HepG2 (cell line): Measurements from ENCODE around the gene TMEM129. TPM values are rescaled to one million over a fixed set of nuclear protein-coding genes. Genes with fewer than 3 reads are reported as not detected.

Experiments
- ATAC-seq: fragments of 200-7000 bp; cut with Tn5 transposase; 3 replicates; pipeline ENCODE4 v1.9.1; 2020; ENCODE audit warnings: mild to moderate bottlenecking, moderate library complexity
- BruUV-seq: library from RNA; stranded (reverse); fragments of 400-500 nt; replicated peaks from 2 replicates; lab custom pipeline; 2021; lab: Mats Ljungman, UMichigan
- CTCF ChIA-PET: fragments of 300-600 bp; formaldehyde crosslinking; extraction: SDS; loops from one replicate; lab custom pipeline; 2021; ENCODE audit warnings: low total read pairs, inconsistent platforms, low intra/inter-chr PET ratio; lab: Yijun Ruan, JAX
- POLR2A ChIA-PET: fragments of 350-600 bp; sonication (Branson Sonifier 250); formaldehyde crosslinking; loops from one replicate; lab custom pipeline; 2020; ENCODE audit warnings: antibody characterized with exemption, inconsistent platforms; lab: Yijun Ruan, JAX
- DNase-seq: peaks from one replicate; pipeline ENCODE4 v3.0.0-alpha.2; 2015; ENCODE audit warnings: low spot score
- FAIRE-seq: peaks from 3 replicates; lab custom pipeline; 2011; peaks lifted over from hg19 to GRCh38; lab: Jason Lieb, UNC
- H2AFZ ChIP-seq: one replicate; pipeline ENCODE4 v1.6.1; 2011; ENCODE audit warnings: low read length, inconsistent platforms
- H3K27ac ChIP-seq: fragments of 300-600 bp; 3 replicates; pipeline ENCODE4 v1.8.0; 2011; ENCODE audit warnings: mixed run types, mild to moderate bottlenecking, mixed read lengths, low read length, inconsistent platforms; ENCODE audit not compliant: insufficient read depth; ENCODE audit errors: extremely low read length
- H3K27me3 ChIP-seq, 2 experiments: fragments of 200-600 bp in 1 of 2; 2 replicates in 1 of 2; 3 replicates in 1 of 2; pipeline versions ENCODE4 v1.6.0 to v1.8.0; 2011; ENCODE audit warnings: low read length in 2 of 2, mild to moderate bottlenecking in 2 of 2, moderate library complexity in 2 of 2, inconsistent platforms in 1 of 2; ENCODE audit not compliant: insufficient read depth in 2 of 2, control insufficient read depth in 1 of 2
- H3K36me3 ChIP-seq, 2 experiments: fragments of 200-600 bp in 1 of 2; replicated peaks in 1 of 2; 2 replicates in 1 of 2; 3 replicates in 1 of 2; pipeline versions ENCODE4 v1.5.1 to v1.8.0; 2011; ENCODE audit warnings: low read length in 2 of 2, inconsistent platforms in 1 of 2; ENCODE audit not compliant: insufficient read depth in 2 of 2, control insufficient read depth in 1 of 2
- H3K4me1 ChIP-seq: 2 replicates; pipeline ENCODE4 v1.5.1; 2012; ENCODE audit warnings: low read length, inconsistent platforms; ENCODE audit not compliant: insufficient read depth
- H3K4me2 ChIP-seq: 2 replicates; pipeline ENCODE4 v1.6.0; 2011; ENCODE audit warnings: low read depth, low read length, inconsistent platforms
- H3K4me3 ChIP-seq, 3 experiments: fragments of 200-600 bp in 1 of 3; sonication (generic), shearing (Covaris generic) in 1 of 3; replicated peaks in 1 of 3; 2 replicates each; pipeline ENCODE4 v1.5.1; 2011 to 2016; ENCODE audit warnings: low read length in 3 of 3, inconsistent platforms in 2 of 3, low read depth in 2 of 3, mild to moderate bottlenecking in 2 of 3, control low read depth in 1 of 3, mixed read lengths in 1 of 3; ENCODE audit not compliant: insufficient read depth in 1 of 3
- H3K79me2 ChIP-seq: one replicate; pipeline ENCODE4 v1.6.1; 2011; ENCODE audit warnings: low read length, inconsistent platforms; ENCODE audit not compliant: insufficient read depth
- H3K9ac ChIP-seq: 2 replicates; pipeline ENCODE4 v1.6.0; 2011; ENCODE audit warnings: mild to moderate bottlenecking, low read depth, low read length, inconsistent platforms; ENCODE audit not compliant: insufficient read depth
- H3K9me3 ChIP-seq: 2 replicates; pipeline ENCODE4 v1.5.1; 2012; ENCODE audit warnings: mild to moderate bottlenecking, low read length
- H4K20me1 ChIP-seq: 2 replicates; pipeline ENCODE4 v1.6.0; 2011; ENCODE audit warnings: inconsistent platforms, mild to moderate bottlenecking, low read length, moderate library complexity; ENCODE audit not compliant: insufficient read depth
- AGO2 ChIP-seq: fragments of 200-400 bp; formaldehyde crosslinking; optimal IDR thresholded peaks from 2 replicates; pipeline ENCODE3; 2017; ENCODE audit warnings: mild to moderate bottlenecking, low read depth, low read length, moderate library complexity
- AHR ChIP-seq: IDR thresholded peaks from 2 replicates; pipeline ENCODE4 v1.6.1; 2018; ENCODE audit warnings: missing genetic modification reagents, missing compliant biosample characterization
- AKAP8 ChIP-seq: sonication (generic); formaldehyde crosslinking; IDR thresholded peaks from 2 replicates; pipeline ENCODE4 v1.5.1; 2020; ENCODE audit warnings: mild to moderate bottlenecking, missing genetic modification reagents
- EED ChIP-seq: sonication (generic); formaldehyde crosslinking; IDR thresholded peaks from 2 replicates; pipeline ENCODE4 v1.5.0; 2020; ENCODE audit warnings: mild to moderate bottlenecking, missing genetic modification reagents
- HHEX ChIP-seq: IDR thresholded peaks from 2 replicates; pipeline ENCODE4 v1.6.1; 2016; ENCODE audit warnings: control low read depth
- IRF9 ChIP-seq: sonication (generic); formaldehyde crosslinking; IDR thresholded peaks from 2 replicates; pipeline ENCODE4 v1.8.0; 2022; ENCODE audit warnings: missing genetic modification reagents, mild to moderate bottlenecking, borderline replicate concordance
- KLF15 ChIP-seq: sonication (generic); formaldehyde crosslinking; IDR thresholded peaks from 2 replicates; pipeline ENCODE4 v1.8.1; 2023; ENCODE audit warnings: borderline replicate concordance, mild to moderate bottlenecking, inconsistent platforms, missing genetic modification reagents, mixed read lengths
- MTERF4 ChIP-seq: sonication (generic); formaldehyde crosslinking; IDR thresholded peaks from 2 replicates; pipeline ENCODE4 v1.8.0; 2023; ENCODE audit warnings: mild to moderate bottlenecking, missing genetic modification reagents
- RBFOX2 ChIP-seq: fragments of 200-400 bp; formaldehyde crosslinking; IDR thresholded peaks from 2 replicates; pipeline ENCODE4 v1.6.1; 2017; ENCODE audit warnings: low read depth, mild to moderate bottlenecking, low read length
- SP2 ChIP-seq: sonication (generic); formaldehyde crosslinking; IDR thresholded peaks from 2 replicates; pipeline ENCODE4 v1.5.1; 2020; ENCODE audit warnings: mild to moderate bottlenecking, missing genetic modification reagents
- TGIF2 ChIP-seq: IDR thresholded peaks from 2 replicates; pipeline ENCODE4 v1.6.1; 2016; ENCODE audit warnings: control low read depth, missing compliant biosample characterization
- ZFP1 ChIP-seq: IDR thresholded peaks from 2 replicates; pipeline ENCODE4 v1.6.1; 2016
- ZNF460 ChIP-seq: sonication (generic); formaldehyde crosslinking; IDR thresholded peaks from 2 replicates; pipeline ENCODE4 v1.5.1; 2020; ENCODE audit warnings: missing genetic modification reagents, mild to moderate bottlenecking, borderline replicate concordance
- ZNF530 ChIP-seq: sonication (generic); formaldehyde crosslinking; IDR thresholded peaks from 2 replicates; pipeline ENCODE4 v1.5.0; 2020; ENCODE audit warnings: low read depth, mild to moderate bottlenecking, missing genetic modification reagents
- WGBS: methylation state at CpG from one replicate; pipeline ENCODE4 v1.1.6; 2017; ENCODE audit warnings: low lambda C conversion rate; 5-methylcytosine and 5-hydroxymethylcytosine counted together
- in situ Hi-C: cut with HindIII; loops from 2 replicates; pipeline ENCODE4 v1.10.0; 2017; ENCODE audit warnings: low pct_unique_long_range_greater_than_20kb; ENCODE audit not compliant: extremely low pct_ligation_motif_present
- intact Hi-C: fragments of 100-400 bp; cut with micrococcal nuclease; formaldehyde crosslinking; loops from one replicate; pipeline ENCODE4 v1.10.0; 2022; ENCODE audit not compliant: unreplicated experiment
- polyA plus RNA-seq, 8 experiments: library from polyadenylated mRNA; depleted of rRNA in 3 of 8; stranded (reverse) in 7 of 8; unstranded in 1 of 8; fragments of >200 nt; fragmentation: Illumina TruSeq in 4 of 8; extraction: Trizol in 4 of 8; gene quantifications; 2 replicates each; pipeline versions ENCODE4 v1.2.1 to v1.2.3, GENCODE V29; 2011 to 2016; ENCODE audit warnings: low read depth in 4 of 8, missing spikeins in 1 of 8, mixed read lengths in 1 of 8; ENCODE audit not compliant: insufficient read depth in 1 of 8
- total RNA-seq, 5 experiments: library from RNA; depleted of rRNA; stranded (reverse); fragments of >200 nt; fragmentation: Illumina TruSeq; extraction: Trizol; gene quantifications; 2 replicates each; pipeline ENCODE4 v1.2.3, GENCODE V29; 2016; ENCODE audit warnings: low read depth in 1 of 5
- TF ChIP-seq, protein P1 (sequence below): sonication (generic); formaldehyde crosslinking; IDR thresholded peaks from 2 replicates; pipeline ENCODE4 v1.5.1; 2020; ENCODE audit warnings: missing genetic modification reagents, mild to moderate bottlenecking, borderline replicate concordance

The TMEM129 gene
- total and polyA plus RNA-seq, 2 of the 13 experiments (the other 11 are each of a cell fraction or from before 2014, with no cell fraction given) = 19.0 to 25.8 TPM

GRCh38 chr4:1737666-1738065 lies 16.5 kb upstream of the TMEM129 start:
- no TSS peak for BruUV-seq

More at GRCh38 chr4:1737666-1738065, 16.5 kb upstream of the TMEM129 start:
- H3K79me2 ChIP-seq = no peaks in the 10 kb centered on the region
- H3K27ac ChIP-seq = no peak overlapping the region
- H3K9me3 ChIP-seq = peaks cover 17% of the 10 kb centered on the region; the same call in 1 of the 2 replicates
- no peaks in the 10 kb centered on the region for H3K4me1 ChIP-seq
- no peaks in the 10 kb centered on the region for H3K27me3 ChIP-seq
- TF ChIP-seq ZNF460 (CRISPR knock-in tag) = no peak
- TF ChIP-seq SP2 (CRISPR knock-in tag) = no peak
- TF ChIP-seq IRF9 (CRISPR knock-in tag) = no peak
- TF ChIP-seq TGIF2 (CRISPR knock-in tag) = no peak
- peak; percentile 59 for TF ChIP-seq RBFOX2
- TF ChIP-seq ZNF530 (CRISPR knock-in tag) = no peak
- peak; percentile 70 for TF ChIP-seq AGO2
- no peak for TF ChIP-seq EED (CRISPR knock-in tag)
- no peak for TF ChIP-seq ZFP1 (CRISPR knock-in tag)
- no peak for TF ChIP-seq MTERF4 (CRISPR knock-in tag)
- no peak for TF ChIP-seq KLF15 (CRISPR knock-in tag)
- TF ChIP-seq HHEX (CRISPR knock-in tag) = no peak
- no peak for TF ChIP-seq AKAP8
- TF ChIP-seq, protein P1, sequence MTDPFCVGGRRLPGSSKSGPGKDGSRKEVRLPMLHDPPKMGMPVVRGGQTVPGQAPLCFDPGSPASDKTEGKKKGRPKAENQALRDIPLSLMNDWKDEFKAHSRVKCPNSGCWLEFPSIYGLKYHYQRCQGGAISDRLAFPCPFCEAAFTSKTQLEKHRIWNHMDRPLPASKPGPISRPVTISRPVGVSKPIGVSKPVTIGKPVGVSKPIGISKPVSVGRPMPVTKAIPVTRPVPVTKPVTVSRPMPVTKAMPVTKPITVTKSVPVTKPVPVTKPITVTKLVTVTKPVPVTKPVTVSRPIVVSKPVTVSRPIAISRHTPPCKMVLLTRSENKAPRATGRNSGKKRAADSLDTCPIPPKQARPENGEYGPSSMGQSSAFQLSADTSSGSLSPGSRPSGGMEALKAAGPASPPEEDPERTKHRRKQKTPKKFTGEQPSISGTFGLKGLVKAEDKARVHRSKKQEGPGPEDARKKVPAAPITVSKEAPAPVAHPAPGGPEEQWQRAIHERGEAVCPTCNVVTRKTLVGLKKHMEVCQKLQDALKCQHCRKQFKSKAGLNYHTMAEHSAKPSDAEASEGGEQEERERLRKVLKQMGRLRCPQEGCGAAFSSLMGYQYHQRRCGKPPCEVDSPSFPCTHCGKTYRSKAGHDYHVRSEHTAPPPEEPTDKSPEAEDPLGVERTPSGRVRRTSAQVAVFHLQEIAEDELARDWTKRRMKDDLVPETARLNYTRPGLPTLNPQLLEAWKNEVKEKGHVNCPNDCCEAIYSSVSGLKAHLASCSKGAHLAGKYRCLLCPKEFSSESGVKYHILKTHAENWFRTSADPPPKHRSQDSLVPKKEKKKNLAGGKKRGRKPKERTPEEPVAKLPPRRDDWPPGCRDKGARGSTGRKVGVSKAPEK = no peak
- no peak for TF ChIP-seq AHR (CRISPR knock-in tag)
- TF ChIP-seq, all 625 proteins: peak for 2
- ChIA-PET CTCF (no interaction called here), POLR2A (no interaction called here)
- H3K9ac ChIP-seq = no peak overlapping the region
- H3K36me3 ChIP-seq = peaks cover 35 to 86% of the 10 kb centered on the region in 2 experiments
- no peak overlapping the region for H3K4me3 ChIP-seq
- DNase-seq (no peak), ATAC-seq (no peak), FAIRE-seq (no peak)
- H3K4me2 ChIP-seq = no peak overlapping the region
- H4K20me1 ChIP-seq = no peaks in the 10 kb centered on the region
- intact Hi-C loops (no loop called here), in situ Hi-C loops (no loop called here)
- WGBS = 99% methylated on average over 9 of the region's 15 CpGs
- no peak overlapping the region for H2AFZ ChIP-seq
